ENCODE data around the gene NAT14. TPM values are rescaled to one million over a fixed set of nuclear protein-coding genes. Genes with fewer than 3 reads are reported as not detected.
A peak's percentile ranks its signal among the peaks of the same experiment; 100 is the strongest.
"Not testable (repeated sequence)": the region's sequence is repeated elsewhere in the genome, so short reads cannot be mapped to it uniquely, and the experiment has no call there.

Gene NAT14
- total RNA-seq, 2 donors from 2014 or later: 7.1 to 12.3 TPM

GRCh38 chr19:55493052-55493644 lies 8.2 kb downstream of the NAT14 start:
- no peaks in the 10 kb centered on the region for H3K4me1 Mint-ChIP-seq
- H3K27me3 Mint-ChIP-seq: peaks cover 4% of the 10 kb centered on the region
- H3K27ac Mint-ChIP-seq: no peak overlapping the region
- no peaks in the 10 kb centered on the region for H3K9me3 Mint-ChIP-seq
- no peak overlapping the region for H3K4me3 Mint-ChIP-seq
- no peaks in the 10 kb centered on the region for H3K36me3 Mint-ChIP-seq (ENCODE audit: low read depth)
- ATAC-seq (replicated peaks): no peak

GRCh38 chr19:55493645-55494171 lies 8.7 kb downstream of the NAT14 start:
- Mint-ChIP-seq H3K4me1 (no peaks in the 10 kb centered on the region), H3K27me3 (peaks cover 4% of the 10 kb centered on the region), H3K36me3 (ENCODE audit: low read depth) (no peaks in the 10 kb centered on the region), H3K4me3 (no peak overlapping the region), H3K9me3 (no peaks in the 10 kb centered on the region), H3K27ac (no peak overlapping the region)
- ATAC-seq (replicated peaks): no peak

- Mint-ChIP-seq H3K27ac (no peak overlapping the region), H3K36me3 (ENCODE audit: low read depth) (no peaks in the 10 kb centered on the region), H3K4me1 (no peaks in the 10 kb centered on the region), H3K4me3 (peak overlapping the region; percentile 5), H3K27me3 (peaks cover 4% of the 10 kb centered on the region), H3K9me3 (no peaks in the 10 kb centered on the region)
- ATAC-seq (replicated peaks): peak; percentile 39
Observed at GRCh38 chr19:55494172-55494761, 9.3 kb downstream of the NAT14 start.

GRCh38 chr19:55495646-55496349 lies 10.8 kb downstream of the NAT14 start:
- no peak for ATAC-seq (replicated peaks)
- H3K27ac Mint-ChIP-seq: no peak overlapping the region

GRCh38 chr19:55496820-55497219 lies 11.8 kb downstream of the NAT14 start:
- not testable (repeated sequence) for H3K4me1 Mint-ChIP-seq; ATAC-seq (replicated peaks); H3K9me3 Mint-ChIP-seq; H3K36me3 Mint-ChIP-seq (ENCODE audit: low read depth); H3K27ac Mint-ChIP-seq; H3K4me3 Mint-ChIP-seq; H3K27me3 Mint-ChIP-seq

More at GRCh38 chr19:55495646-55496349, 10.8 kb downstream of the NAT14 start:
- no peaks in the 10 kb centered on the region for H3K36me3 Mint-ChIP-seq (ENCODE audit: low read depth)
- H3K27me3 Mint-ChIP-seq: peaks cover 4% of the 10 kb centered on the region
- no peaks in the 10 kb centered on the region for H3K9me3 Mint-ChIP-seq
- H3K4me3 Mint-ChIP-seq: no peak overlapping the region
- H3K4me1 Mint-ChIP-seq: no peaks in the 10 kb centered on the region

- ATAC-seq (replicated peaks): no peak
- Mint-ChIP-seq H3K4me3 (no peak overlapping the region), H3K4me1 (peaks cover 7% of the 10 kb centered on the region), H3K27me3 (no peaks in the 10 kb centered on the region), H3K36me3 (ENCODE audit: low read depth) (no peaks in the 10 kb centered on the region), H3K27ac (no peak overlapping the region), H3K9me3 (no peaks in the 10 kb centered on the region)
Observed at GRCh38 chr19:55497763-55498162, 12.8 kb downstream of the NAT14 start.

GRCh38 chr19:55498246-55498840 lies 13.4 kb downstream of the NAT14 start:
- no peaks in the 10 kb centered on the region for H3K9me3 Mint-ChIP-seq
- H3K36me3 Mint-ChIP-seq (ENCODE audit: low read depth): no peaks in the 10 kb centered on the region
- H3K4me3 Mint-ChIP-seq: no peak overlapping the region
- no peaks in the 10 kb centered on the region for H3K27me3 Mint-ChIP-seq
- peaks cover 11% of the 10 kb centered on the region for H3K4me1 Mint-ChIP-seq
- no peak for ATAC-seq (replicated peaks)
- peak overlapping the region; percentile 70 for H3K27ac Mint-ChIP-seq

- Mint-ChIP-seq H3K4me1 (peaks cover 15% of the 10 kb centered on the region), H3K27me3 (no peaks in the 10 kb centered on the region), H3K9me3 (no peaks in the 10 kb centered on the region), H3K27ac (no peak overlapping the region), H3K4me3 (no peak overlapping the region), H3K36me3 (ENCODE audit: low read depth) (peaks cover 4% of the 10 kb centered on the region)
- ATAC-seq (replicated peaks): no peak
Observed at GRCh38 chr19:55500368-55500952, 15.5 kb downstream of the NAT14 start.

GRCh38 chr19:55502197-55502952 lies 17.4 kb downstream of the NAT14 start:
- Mint-ChIP-seq H3K4me3 (no peak overlapping the region), H3K27ac (peak overlapping the region; percentile 9), H3K9me3 (no peaks in the 10 kb centered on the region), H3K27me3 (no peaks in the 10 kb centered on the region), H3K36me3 (ENCODE audit: low read depth) (peaks cover 4% of the 10 kb centered on the region), H3K4me1 (peaks cover 15% of the 10 kb centered on the region)
- ATAC-seq (replicated peaks): no peak

GRCh38 chr19:55503157-55503501 lies 18.1 kb downstream of the NAT14 start:
- no peak for ATAC-seq (replicated peaks)

GRCh38 chr19:55503502-55504251 lies 18.7 kb downstream of the NAT14 start:
- Mint-ChIP-seq H3K4me3 (peak overlapping the region; percentile 76), H3K36me3 (ENCODE audit: low read depth) (peaks cover 4% of the 10 kb centered on the region), H3K27me3 (peaks cover 6% of the 10 kb centered on the region), H3K9me3 (no peaks in the 10 kb centered on the region), H3K27ac (peak overlapping the region; percentile 73), H3K4me1 (peaks cover 15% of the 10 kb centered on the region)
- peak; percentile 96 for ATAC-seq (replicated peaks)

More at GRCh38 chr19:55503157-55503501, 18.1 kb downstream of the NAT14 start:
- Mint-ChIP-seq H3K27me3 (peaks cover 6% of the 10 kb centered on the region), H3K36me3 (ENCODE audit: low read depth) (peaks cover 4% of the 10 kb centered on the region), H3K27ac (peak overlapping the region; percentile 73), H3K9me3 (no peaks in the 10 kb centered on the region), H3K4me1 (peaks cover 15% of the 10 kb centered on the region), H3K4me3 (peak overlapping the region; percentile 76)

- H3K9me3 Mint-ChIP-seq: no peaks in the 10 kb centered on the region
- no peak for ATAC-seq (replicated peaks)
- H3K27ac Mint-ChIP-seq: peak overlapping the region; percentile 73
- H3K4me1 Mint-ChIP-seq: peaks cover 15% of the 10 kb centered on the region
- H3K27me3 Mint-ChIP-seq: peaks cover 10% of the 10 kb centered on the region
- H3K36me3 Mint-ChIP-seq (ENCODE audit: low read depth): peaks cover 4% of the 10 kb centered on the region
- H3K4me3 Mint-ChIP-seq: peak overlapping the region; percentile 76
Observed at GRCh38 chr19:55504252-55504603, 19.2 kb downstream of the NAT14 start.

- peaks cover 4% of the 10 kb centered on the region for H3K36me3 Mint-ChIP-seq (ENCODE audit: low read depth)
- no peak overlapping the region for H3K27ac Mint-ChIP-seq
- ATAC-seq (replicated peaks): no peak
- no peaks in the 10 kb centered on the region for H3K9me3 Mint-ChIP-seq
- H3K4me1 Mint-ChIP-seq: peaks cover 15% of the 10 kb centered on the region
- H3K4me3 Mint-ChIP-seq: no peak overlapping the region
- peaks cover 11% of the 10 kb centered on the region for H3K27me3 Mint-ChIP-seq
Observed at GRCh38 chr19:55504981-55505380, 20.0 kb downstream of the NAT14 start.

Measured in activated T-helper 17 cell treated with anti-CD3 and anti-CD28 coated beads, Interleukin-2, amount 50 U/mL, for 72 hours (primary cell).